Parathyroid adenoma (tissue), 2 donors: ENCODE measurements around the gene ZNF862.

Experiments
- H2AFZ ChIP-seq: fragments of 300-600 bp; sonication (generic); one replicate; pipeline ENCODE4 v1.7.0; 2017; ENCODE audit warnings: antibody characterized with exemption, mild to moderate bottlenecking
- H3K27ac ChIP-seq: fragments of 300-600 bp; sonication (generic); one replicate; pipeline ENCODE4 v1.7.0; 2017
- H3K27me3 ChIP-seq: fragments of 300-600 bp; sonication (generic); one replicate; pipeline ENCODE4 v1.7.0; 2017; ENCODE audit warnings: low read length; ENCODE audit not compliant: control insufficient read depth, insufficient read depth
- H3K36me3 ChIP-seq: fragments of 300-600 bp; sonication (generic); one replicate; pipeline ENCODE4 v1.7.0; 2017; ENCODE audit warnings: low read length; ENCODE audit not compliant: control insufficient read depth, insufficient read depth
- H3K4me1 ChIP-seq: fragments of 300-600 bp; sonication (generic); one replicate; pipeline ENCODE4 v1.7.0; 2017; ENCODE audit warnings: control low read depth
- H3K4me2 ChIP-seq: fragments of 300-600 bp; sonication (generic); one replicate; pipeline ENCODE4 v1.7.0; 2017; ENCODE audit warnings: low read length
- H3K4me3 ChIP-seq: fragments of 300-600 bp; sonication (generic); one replicate; pipeline ENCODE4 v1.7.0; 2017; ENCODE audit warnings: low read depth, low read length
- H3K79me2 ChIP-seq: fragments of 300-600 bp; sonication (generic); one replicate; pipeline ENCODE4 v1.7.0; 2017; ENCODE audit warnings: control low read depth
- H3K9ac ChIP-seq: fragments of 300-600 bp; sonication (generic); one replicate; pipeline ENCODE4 v1.7.0; 2017; ENCODE audit warnings: mild to moderate bottlenecking
- H3K9me3 ChIP-seq: fragments of 300-600 bp; sonication (generic); one replicate; pipeline ENCODE4 v1.7.0; 2017; ENCODE audit warnings: low read length; ENCODE audit not compliant: control insufficient read depth
- TF ChIP-seq, protein P1 (sequence below): fragments of 300-600 bp; sonication (generic); IDR thresholded peaks from one replicate; pipeline ENCODE4 v1.7.0; 2017; ENCODE audit warnings: antibody characterized with exemption, mild to moderate bottlenecking
- donor health status: primary hyperparathyroidism.

The ZNF862 gene

DNA sequence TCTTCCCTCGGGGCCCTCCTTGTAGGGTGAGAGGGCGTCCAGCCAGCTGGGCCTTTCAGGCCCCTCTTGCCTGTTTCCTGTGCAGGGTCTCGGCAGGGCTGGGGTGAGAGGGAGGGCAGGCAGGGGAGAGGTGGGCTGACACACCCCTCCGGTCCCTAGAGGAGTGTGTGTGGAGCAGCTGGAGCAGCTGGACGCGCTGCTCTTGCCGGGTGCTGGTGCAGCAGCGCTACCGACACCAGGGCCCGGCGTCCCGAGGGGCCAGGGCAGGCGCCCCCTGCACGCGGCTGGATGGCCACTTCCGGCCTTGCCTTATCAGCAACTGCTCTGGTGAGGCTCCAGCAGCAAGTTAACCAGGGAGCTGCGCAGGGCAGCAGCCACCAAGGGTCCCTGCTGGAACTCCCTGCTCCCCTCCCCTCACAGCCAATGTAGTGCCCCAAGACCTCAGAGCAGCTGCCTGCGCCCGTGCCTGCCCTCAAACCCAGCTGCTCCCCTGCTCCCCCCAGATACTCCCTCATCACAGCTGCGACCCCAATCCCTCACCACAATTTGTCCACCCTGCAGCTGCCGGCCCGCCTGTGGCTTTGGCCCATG is 15.7 kb upstream of the ZNF862 start:
- no peaks in the 10 kb centered on the region for H3K9me3 ChIP-seq
- no peaks in the 10 kb centered on the region for H3K4me1 ChIP-seq
- H3K36me3 ChIP-seq = no peaks in the 10 kb centered on the region
- no peaks in the 10 kb centered on the region for H3K79me2 ChIP-seq
- no peak overlapping the region for H3K4me3 ChIP-seq
- H3K4me2 ChIP-seq = no peak overlapping the region
- no peak overlapping the region for H3K9ac ChIP-seq
- TF ChIP-seq, protein P1, sequence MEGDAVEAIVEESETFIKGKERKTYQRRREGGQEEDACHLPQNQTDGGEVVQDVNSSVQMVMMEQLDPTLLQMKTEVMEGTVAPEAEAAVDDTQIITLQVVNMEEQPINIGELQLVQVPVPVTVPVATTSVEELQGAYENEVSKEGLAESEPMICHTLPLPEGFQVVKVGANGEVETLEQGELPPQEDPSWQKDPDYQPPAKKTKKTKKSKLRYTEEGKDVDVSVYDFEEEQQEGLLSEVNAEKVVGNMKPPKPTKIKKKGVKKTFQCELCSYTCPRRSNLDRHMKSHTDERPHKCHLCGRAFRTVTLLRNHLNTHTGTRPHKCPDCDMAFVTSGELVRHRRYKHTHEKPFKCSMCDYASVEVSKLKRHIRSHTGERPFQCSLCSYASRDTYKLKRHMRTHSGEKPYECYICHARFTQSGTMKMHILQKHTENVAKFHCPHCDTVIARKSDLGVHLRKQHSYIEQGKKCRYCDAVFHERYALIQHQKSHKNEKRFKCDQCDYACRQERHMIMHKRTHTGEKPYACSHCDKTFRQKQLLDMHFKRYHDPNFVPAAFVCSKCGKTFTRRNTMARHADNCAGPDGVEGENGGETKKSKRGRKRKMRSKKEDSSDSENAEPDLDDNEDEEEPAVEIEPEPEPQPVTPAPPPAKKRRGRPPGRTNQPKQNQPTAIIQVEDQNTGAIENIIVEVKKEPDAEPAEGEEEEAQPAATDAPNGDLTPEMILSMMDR = no peak
- H3K27ac ChIP-seq = no peak overlapping the region
- no peaks in the 10 kb centered on the region for H3K27me3 ChIP-seq
- no peak overlapping the region for H2AFZ ChIP-seq

DNA sequence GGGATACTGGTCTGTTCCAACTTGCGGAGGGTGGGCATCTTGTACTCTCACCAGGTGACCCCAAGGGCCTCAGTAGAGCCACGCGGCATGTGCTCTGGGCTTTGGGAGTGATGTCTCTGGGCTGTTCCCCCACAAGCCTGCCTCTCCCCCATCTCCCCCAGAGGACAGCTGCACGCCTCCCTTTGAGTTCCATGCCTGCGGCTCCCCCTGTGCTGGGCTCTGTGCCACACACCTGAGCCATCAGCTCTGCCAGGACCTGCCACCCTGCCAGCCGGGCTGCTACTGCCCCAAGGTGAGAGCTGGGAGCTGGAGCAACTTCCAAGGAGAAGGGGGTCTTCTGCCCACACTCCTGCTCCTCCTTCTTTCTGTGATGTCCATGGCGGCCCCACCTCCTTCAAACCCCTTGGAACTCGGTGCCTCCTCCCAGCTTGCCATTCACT is 15.0 kb upstream of the ZNF862 start:
- H3K9me3 ChIP-seq = no peaks in the 10 kb centered on the region

DNA sequence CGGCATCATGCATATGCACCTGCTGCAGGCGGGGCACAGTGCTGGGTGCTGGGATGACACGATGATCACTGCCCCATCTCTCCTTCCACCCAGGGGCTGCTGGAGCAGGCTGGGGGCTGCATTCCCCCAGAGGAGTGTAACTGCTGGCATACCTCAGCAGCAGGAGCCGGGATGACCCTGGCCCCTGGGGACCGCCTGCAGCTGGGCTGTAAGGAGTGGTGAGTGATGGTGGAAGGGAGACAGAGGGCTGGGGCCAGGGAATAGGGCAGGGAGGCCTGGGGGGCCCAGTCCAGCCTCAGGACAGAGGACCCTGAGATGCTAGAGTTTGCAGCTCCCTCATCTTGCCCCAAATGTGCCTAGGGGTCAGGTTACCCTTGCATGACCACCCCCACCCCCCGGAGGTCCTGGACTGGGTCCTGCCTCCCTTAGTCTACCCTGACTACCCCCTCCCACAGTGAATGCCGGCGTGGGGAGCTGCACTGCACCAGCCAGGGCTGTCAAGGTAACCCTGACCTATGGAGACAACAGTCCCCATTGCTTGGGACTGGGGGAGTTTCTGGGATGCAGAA is 14.5 kb upstream of the ZNF862 start:
- H3K4me1 ChIP-seq = no peaks in the 10 kb centered on the region
- H3K4me3 ChIP-seq = no peak overlapping the region
- H3K79me2 ChIP-seq = no peaks in the 10 kb centered on the region
- TF ChIP-seq, protein P1 = no peak
- no peak overlapping the region for H3K4me2 ChIP-seq
- no peak overlapping the region for H2AFZ ChIP-seq
- no peak overlapping the region for H3K9ac ChIP-seq
- H3K9me3 ChIP-seq = no peaks in the 10 kb centered on the region
- no peaks in the 10 kb centered on the region for H3K36me3 ChIP-seq
- H3K27ac ChIP-seq = no peak overlapping the region
- no peaks in the 10 kb centered on the region for H3K27me3 ChIP-seq

More for the DNA sequence above, 15.0 kb upstream of the ZNF862 start:
- TF ChIP-seq, protein P1 = no peak
- no peak overlapping the region for H2AFZ ChIP-seq
- H3K79me2 ChIP-seq = no peaks in the 10 kb centered on the region
- no peak overlapping the region for H3K9ac ChIP-seq
- H3K27ac ChIP-seq = no peak overlapping the region
- H3K27me3 ChIP-seq = no peaks in the 10 kb centered on the region
- H3K4me2 ChIP-seq = no peak overlapping the region
- no peak overlapping the region for H3K4me3 ChIP-seq
- no peaks in the 10 kb centered on the region for H3K36me3 ChIP-seq
- no peaks in the 10 kb centered on the region for H3K4me1 ChIP-seq

DNA sequence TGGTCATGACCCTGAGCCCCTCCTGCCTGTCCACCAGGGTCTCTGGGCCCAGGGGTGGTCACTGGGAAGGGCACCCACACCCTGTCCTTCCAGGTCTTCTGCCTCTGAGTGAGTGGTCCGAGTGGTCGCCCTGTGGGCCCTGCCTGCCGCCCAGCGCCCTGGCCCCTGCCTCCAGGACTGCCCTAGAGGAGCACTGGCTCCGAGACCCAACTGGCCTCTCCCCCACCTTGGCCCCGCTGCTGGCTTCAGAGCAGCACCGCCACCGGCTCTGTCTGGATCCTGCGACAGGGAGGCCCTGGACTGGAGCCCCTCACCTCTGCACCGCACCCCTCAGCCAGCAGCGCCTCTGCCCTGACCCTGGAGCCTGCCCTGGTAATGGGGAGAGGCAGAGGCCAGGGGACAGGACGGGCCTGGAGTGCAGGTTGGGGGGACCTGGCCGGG is 13.9 kb upstream of the ZNF862 start:
- Histone ChIP-seq H3K9me3 (no peaks in the 10 kb centered on the region), H3K36me3 (no peaks in the 10 kb centered on the region), H3K9ac (no peak overlapping the region), H3K79me2 (no peaks in the 10 kb centered on the region), H3K4me2 (no peak overlapping the region), H2AFZ (no peak overlapping the region), H3K4me3 (no peak overlapping the region), H3K27me3 (no peaks in the 10 kb centered on the region), H3K27ac (no peak overlapping the region), H3K4me1 (no peaks in the 10 kb centered on the region)
- TF ChIP-seq, protein P1 = no peak
